Vagina (tissue), 2 donors: ENCODE measurements around the gene CFAP100.

Experiments used
- POLR2A ChIP-seq, 2 donors: fragments of 450-650 bp; IDR thresholded peaks; one replicate each; pipeline ENCODE4 v1.6.1; 2017; ENCODE audit warnings: antibody characterized with exemption in 2 of 2, mild to moderate bottlenecking in 2 of 2, moderate library complexity in 2 of 2
- POLR2AphosphoS5 ChIP-seq, 2 donors: sonication (generic); formaldehyde crosslinking; IDR thresholded peaks; one replicate each; pipeline ENCODE4 v1.9.0; 2017; ENCODE audit warnings: antibody characterized with exemption in 2 of 2, mild to moderate bottlenecking in 2 of 2, low read depth in 1 of 2; ENCODE audit not compliant: insufficient read depth in 1 of 2
- TF ChIP-seq, protein P1 (sequence below), 3 experiments: fragments of 450-650 bp in 2 of 3; fragments of 200-600 bp in 1 of 3; sonication (generic) in 1 of 3; IDR thresholded peaks; one replicate each; pipeline ENCODE4 v1.5.1; 2017 to 2019; ENCODE audit warnings: antibody characterized with exemption in 3 of 3, mild to moderate bottlenecking in 2 of 3, moderate library complexity in 2 of 3

DNA sequence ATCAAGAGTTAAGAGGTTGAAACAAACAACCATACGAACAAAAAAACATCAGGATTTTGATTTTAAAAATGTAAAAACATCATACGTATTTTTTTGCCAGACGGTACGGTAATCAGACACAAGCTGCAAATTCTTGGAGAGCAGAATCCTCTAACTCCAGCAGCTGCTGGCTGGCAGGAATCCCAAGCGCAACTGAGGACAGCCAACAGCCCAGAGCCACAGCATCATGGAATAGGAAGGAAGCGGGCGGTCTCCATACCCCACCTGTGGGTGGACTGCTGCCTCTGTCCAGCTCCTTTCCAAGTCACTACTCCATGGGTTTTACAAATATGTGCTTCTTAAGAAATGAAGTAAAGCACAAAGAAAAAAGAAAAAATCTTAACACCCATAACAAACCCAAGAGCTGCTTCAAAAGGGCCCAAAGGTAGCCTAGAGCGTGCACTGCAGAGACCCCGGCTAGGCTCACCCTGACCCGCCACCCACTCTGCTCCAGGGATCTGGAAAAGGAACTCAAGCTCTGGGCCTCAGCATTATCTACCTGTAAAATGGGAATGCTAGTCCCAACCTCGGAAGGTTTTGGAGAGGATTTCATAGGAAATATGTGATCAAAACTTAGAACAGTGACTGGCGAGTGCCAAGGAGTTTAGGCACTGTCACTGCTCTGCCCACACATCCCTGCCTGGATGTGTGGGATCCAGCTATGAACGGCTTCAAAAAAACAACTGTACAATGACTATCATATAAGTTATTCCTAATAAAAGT lies 47.6 kb downstream of the CFAP100 start:
- TF ChIP-seq POLR2A (IDR thresholded peaks at IDR 0.05), result no peak
- TF ChIP-seq, protein P1, sequence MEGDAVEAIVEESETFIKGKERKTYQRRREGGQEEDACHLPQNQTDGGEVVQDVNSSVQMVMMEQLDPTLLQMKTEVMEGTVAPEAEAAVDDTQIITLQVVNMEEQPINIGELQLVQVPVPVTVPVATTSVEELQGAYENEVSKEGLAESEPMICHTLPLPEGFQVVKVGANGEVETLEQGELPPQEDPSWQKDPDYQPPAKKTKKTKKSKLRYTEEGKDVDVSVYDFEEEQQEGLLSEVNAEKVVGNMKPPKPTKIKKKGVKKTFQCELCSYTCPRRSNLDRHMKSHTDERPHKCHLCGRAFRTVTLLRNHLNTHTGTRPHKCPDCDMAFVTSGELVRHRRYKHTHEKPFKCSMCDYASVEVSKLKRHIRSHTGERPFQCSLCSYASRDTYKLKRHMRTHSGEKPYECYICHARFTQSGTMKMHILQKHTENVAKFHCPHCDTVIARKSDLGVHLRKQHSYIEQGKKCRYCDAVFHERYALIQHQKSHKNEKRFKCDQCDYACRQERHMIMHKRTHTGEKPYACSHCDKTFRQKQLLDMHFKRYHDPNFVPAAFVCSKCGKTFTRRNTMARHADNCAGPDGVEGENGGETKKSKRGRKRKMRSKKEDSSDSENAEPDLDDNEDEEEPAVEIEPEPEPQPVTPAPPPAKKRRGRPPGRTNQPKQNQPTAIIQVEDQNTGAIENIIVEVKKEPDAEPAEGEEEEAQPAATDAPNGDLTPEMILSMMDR (IDR thresholded peaks at IDR 0.05), result no peak
- TF ChIP-seq POLR2AphosphoS5 (IDR thresholded peaks at IDR 0.05; ENCODE audit: insufficient read depth in 1 of 2, low read depth in 1 of 2), result no peak
